Fibroblast of skin of abdomen (primary cell): ENCODE measurements around the gene PLXNA2.

Source experiments
- DNase-seq: peaks from one replicate; pipeline ENCODE4 v3.0.0-alpha.2; 2013

PLXNA2 gene

GRCh38 chr1:208160259-208160819 is 83.8 kb downstream of the PLXNA2 start:
- no peak for DNase-seq

- DNase-seq = peak; percentile 93
These were observed 84.5 kb downstream of the PLXNA2 start for GRCh38 chr1:208159555-208160258.

GRCh38 chr1:208158640-208159554 is 85.3 kb downstream of the PLXNA2 start:
- DNase-seq = no peak

DNA sequence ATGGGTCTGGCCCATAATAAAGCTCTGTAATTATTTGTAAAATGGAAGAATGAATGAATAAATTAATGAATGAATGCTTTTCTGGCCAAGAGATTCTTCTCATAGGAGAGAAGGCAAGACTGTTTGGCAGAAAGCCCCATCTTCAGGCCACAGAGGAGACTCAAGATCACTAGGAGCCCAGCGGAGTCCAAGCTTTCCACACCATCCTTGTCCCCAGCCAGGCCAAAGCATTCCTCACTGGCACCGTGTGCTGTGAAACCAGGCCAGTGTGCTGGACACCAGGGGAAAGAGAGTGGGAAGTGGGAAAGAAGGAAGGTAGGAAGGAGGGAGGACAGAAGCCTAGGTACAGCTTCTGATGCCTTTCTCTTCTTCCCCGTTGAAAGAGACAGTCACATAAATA is 86.4 kb downstream of the PLXNA2 start:
- DNase-seq = no peak

DNA sequence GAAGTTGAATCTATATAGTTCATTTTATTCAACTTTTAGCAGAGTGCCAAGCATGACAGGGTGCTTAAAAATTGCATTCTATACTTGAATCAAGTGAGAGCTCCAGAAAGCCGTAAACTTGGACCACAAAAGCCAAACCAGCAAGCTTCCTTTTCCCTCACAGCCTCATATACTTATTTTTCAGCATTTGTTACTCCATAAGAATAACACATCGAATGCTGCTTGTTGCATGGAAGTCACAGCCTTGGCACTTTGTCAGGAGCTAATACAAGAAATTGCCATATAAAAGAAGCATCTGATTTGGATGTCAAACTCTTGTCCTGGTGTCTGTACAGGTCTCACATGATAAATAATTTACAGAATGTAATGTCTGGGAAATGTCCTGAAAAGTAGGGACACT is 87.4 kb downstream of the PLXNA2 start:
- DNase-seq = peak; percentile 48

DNA sequence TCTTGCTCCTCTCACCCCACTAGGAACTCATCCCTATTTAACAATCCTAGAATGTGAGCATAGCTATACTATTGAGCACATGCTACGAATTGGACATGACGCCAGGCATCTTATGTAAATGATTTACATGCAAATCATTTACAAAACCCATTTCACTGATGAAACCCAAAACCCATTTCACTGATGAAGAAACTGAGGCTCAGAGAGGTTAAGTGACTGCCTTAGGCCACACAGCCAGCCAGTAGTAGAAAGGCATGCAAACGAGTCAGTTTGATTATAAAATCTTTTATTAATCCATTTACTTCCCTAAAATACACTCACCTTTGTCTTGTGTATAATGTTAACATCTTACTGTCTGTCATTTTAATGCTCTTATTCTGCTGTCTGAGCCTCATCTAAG is 87.9 kb downstream of the PLXNA2 start:
- no peak for DNase-seq

DNA sequence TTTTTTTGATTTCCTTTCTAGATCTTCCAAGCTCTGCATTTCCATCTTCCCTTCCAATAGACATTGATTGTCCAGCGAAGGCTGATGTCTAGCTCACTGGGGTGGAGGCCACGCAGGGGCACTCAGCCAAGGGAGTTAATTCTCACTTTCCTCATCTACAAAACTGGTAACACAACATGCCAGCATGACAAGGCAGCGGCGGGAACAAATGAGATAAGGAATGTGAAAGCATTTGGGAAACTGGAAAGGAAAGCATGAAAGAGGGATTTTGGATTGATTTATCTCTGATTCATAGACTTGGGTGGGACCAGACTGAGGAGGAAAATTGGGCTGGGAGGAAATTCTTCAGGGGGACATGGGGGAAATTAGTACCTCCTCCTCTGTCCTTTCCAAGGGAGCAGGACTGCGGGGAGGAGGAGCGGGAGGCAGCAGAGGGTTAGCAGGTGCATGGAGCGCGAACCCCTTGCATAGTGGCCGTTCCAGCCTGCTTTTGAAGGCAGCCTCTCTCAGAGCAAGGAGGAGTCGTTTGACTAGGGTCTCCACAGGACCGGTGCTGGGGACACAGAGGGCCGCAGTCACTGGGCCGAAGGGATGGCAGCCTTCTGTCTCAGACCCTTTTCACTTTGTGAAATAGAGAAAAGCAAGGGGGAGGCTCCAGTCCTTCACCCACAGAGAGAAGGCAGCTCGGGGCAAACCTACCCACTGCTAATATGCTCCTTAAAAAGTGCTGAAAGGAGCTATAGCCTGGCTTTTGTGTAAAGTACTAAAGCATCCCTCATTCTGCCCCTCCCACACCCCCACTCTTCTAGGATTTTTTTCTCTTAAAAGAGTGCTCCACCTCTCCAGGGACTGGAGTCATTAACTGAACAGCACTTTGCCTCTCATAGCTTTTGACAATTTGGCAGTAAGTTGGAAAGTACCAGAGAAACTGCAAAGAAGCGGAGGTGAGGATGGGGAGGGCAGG is 89.2 kb downstream of the PLXNA2 start:
- DNase-seq = no peak

DNA sequence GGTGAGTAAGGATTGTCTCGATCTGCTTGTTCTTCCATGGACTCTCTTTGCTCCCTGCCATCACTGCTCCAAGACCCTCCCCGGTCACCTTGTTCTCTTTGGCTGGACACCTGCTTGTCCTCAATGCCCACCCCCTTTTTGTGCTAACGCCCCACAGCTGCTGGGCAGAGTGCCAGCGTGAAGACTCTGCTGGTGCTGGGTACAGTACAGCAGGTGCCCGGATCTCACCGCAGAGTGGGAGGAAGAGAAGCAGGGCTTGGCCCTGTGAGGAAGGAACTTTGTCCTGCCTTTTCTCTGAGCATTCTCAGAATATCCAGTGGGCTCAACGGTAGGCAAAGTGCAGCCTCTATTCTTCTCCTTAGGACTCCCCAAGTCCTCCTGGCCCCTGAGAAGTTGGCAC is 90.1 kb downstream of the PLXNA2 start:
- no peak for DNase-seq

DNA sequence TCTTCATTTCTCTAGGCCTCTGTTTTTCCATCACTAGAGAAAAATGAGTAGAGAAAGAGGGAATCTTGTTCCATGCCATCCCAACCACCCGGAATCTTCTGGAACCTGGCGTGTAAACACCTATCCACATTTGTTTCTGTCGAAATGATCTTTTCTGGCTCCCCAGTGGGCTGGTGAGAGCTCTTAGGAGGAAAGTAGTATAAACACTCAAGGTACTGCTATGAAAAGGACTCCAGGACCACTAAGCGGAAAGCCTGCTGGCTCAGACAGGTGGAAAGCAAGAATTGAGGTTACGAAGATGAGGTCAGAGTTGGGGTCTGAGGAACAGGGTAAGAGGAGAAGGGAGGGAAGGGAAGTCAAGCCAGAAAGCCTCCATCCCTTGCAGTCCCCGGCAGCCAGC is 90.8 kb downstream of the PLXNA2 start:
- no peak for DNase-seq

DNA sequence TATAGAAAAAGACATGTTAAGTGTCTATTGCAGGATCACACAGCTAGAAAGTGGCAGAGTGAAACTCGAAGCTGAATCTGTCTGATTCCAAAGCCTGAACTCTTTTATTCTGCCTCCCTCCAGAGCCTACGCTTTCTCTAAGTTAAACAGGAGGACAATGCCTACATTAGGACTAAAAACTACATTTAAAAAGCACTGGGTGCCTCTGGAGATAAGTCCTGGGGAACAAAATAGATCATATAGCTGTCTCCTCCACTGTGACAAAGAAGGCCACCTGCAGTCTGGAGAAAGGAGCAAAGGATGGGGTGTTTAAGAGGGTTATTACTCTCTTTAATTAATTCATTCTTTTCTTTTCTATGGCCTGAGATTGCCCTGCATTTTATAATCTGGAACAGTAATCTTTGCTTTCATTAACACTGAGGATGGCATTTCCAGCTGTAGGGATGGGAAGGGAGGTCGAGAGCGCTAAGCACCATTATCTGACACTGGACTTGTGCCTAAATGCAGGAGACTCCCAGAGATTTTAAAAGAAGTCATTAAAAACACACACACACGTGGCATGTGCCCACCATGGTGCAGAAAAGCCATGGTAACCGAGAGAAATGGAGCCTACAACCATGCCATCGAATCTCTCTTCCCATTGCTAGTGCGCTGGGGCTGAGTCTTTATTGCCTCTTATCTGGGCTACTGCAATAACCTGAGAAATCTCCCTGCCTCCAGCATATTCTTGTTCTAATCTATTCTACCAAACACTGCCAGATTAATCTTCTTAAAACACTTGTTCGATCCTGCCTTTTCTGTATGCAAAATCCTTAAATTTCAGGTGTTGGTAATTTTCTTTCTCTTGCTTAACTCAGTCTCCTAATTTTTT is 92.2 kb downstream of the PLXNA2 start:
- DNase-seq = no peak

GRCh38 chr1:208150833-208151458 is 93.2 kb downstream of the PLXNA2 start:
- no peak for DNase-seq

- no peak for DNase-seq
These were observed 94.2 kb downstream of the PLXNA2 start for GRCh38 chr1:208149776-208150514.

- DNase-seq = no peak
These were observed 95.0 kb downstream of the PLXNA2 start for GRCh38 chr1:208149213-208149612.

DNA sequence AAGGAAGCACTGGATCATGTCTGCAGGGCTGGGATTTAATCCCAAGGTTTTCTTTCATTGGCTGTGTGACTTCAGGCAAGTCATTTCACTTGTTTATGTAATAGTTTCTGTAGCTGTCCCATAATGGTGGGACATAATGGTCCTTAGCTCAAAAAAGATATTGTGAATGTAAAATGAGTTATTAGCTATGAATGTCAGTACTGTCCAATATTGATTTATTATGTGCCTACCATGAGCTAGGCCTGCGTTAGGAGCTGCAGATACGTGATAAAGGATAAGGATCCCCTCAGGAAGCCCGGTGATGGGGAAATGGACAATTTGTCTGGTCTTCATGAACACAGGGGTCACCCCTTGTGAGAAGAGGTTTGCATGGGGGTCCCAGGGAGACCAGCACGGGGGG is 95.8 kb downstream of the PLXNA2 start:
- no peak for DNase-seq

DNA sequence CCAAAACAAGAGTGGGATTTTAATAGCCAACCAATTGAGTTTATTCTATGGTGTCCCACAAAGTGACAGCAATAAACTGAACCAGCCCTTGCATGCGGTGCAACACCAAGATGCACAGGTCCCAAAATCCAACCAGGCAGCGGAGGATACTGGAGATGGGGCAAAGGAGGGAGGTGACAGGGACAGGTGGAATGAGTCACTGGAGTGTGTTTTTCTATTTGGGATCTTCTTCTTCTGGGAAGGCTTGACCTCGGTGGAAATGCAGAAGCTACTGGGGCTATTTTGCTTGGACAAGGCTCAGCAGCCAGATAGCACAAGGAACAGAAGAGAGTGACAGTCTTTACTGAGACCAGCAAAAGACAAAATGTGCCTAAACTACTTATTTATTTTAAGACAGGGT is 97.5 kb downstream of the PLXNA2 start:
- no peak for DNase-seq

GRCh38 chr1:208145167-208145566 is 99.0 kb downstream of the PLXNA2 start:
- DNase-seq = no peak

- peak; percentile 66 for DNase-seq
These were observed 101.4 kb downstream of the PLXNA2 start for GRCh38 chr1:208142590-208143382.

GRCh38 chr1:208141610-208142192 is 102.5 kb downstream of the PLXNA2 start:
- peak; percentile 77 for DNase-seq
